Measurements from ENCODE around the gene NOP16.
"Not testable (repeated sequence)": the region's sequence is repeated elsewhere in the genome, so short reads cannot be mapped to it uniquely, and the experiment has no call there.

NOP16 gene

DNA sequence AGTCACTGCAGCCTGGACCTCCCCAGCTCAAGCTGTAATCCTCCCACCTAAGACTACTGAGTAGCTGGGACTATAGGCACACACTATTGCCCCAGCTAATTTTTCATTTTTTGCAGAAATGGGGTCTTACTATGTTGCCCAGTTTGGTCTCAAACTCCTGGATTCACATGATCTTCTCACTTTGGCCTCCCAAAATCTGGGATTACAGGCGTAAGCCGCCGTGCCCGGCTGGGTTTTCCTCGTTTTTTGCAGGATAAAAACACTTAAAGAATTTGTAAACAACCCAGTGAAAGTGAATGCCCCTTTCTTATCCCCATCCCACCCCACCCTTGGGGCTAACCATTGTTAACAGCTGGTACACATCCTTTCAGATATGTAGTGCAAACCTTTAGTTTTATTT, 20.2 kb upstream of the NOP16 start:
- no peak for DNase-seq

DNA sequence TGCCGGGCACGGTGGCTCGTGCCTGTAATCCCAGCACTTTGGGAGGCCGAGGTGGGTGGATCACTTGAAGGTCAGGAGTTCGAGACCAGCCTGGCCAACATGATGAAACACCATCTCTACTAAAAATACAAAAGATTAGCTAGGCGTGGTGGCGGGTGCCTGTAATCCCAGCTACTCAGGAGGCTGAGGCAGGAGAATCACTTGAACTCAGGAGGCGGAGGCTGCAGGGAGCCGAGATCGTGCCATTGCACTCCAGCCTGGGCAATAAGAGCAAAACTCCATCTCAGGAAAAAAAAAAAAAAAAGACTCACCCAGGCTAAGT, 19.8 kb upstream of the NOP16 start:
- DNase-seq: not testable (repeated sequence)

DNA sequence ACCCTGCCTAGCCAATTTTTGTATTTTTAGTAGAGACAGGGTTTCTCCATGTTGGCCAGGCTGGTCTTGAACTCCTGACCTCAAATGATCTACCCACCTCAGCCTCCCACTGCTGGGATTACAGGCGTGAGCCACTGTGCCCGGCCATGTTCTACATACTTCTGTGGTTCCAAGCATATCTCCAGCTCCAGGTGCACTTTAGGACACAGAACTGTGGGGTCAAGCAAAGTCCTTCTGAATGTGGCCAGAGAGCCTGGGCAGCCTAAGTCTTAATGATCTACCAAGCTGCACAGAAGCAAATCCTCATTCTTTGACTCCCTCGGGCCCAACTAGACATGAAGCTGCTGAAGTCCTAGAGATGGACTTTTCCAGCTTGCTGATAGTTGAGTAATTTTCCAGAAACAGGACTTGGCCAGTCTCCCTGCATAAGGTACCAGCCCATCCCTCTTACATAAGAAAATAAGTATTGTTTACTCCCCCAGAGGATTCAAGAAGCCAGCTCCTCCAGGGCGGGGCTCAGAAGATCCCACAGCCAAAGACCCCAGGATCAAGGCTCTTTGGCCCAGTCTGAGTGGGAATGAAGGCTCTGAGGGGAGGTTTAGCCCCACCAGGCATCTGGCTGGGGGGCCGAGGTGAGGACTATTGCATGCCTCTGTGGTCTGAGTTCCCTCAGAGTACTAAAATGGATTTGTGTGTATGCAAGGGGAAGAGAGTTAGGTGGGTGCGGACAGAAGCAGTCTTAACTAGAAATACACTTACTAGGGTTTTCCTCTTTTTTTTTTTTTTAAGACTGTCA, 19.3 kb upstream of the NOP16 start:
- no peak for DNase-seq

DNA sequence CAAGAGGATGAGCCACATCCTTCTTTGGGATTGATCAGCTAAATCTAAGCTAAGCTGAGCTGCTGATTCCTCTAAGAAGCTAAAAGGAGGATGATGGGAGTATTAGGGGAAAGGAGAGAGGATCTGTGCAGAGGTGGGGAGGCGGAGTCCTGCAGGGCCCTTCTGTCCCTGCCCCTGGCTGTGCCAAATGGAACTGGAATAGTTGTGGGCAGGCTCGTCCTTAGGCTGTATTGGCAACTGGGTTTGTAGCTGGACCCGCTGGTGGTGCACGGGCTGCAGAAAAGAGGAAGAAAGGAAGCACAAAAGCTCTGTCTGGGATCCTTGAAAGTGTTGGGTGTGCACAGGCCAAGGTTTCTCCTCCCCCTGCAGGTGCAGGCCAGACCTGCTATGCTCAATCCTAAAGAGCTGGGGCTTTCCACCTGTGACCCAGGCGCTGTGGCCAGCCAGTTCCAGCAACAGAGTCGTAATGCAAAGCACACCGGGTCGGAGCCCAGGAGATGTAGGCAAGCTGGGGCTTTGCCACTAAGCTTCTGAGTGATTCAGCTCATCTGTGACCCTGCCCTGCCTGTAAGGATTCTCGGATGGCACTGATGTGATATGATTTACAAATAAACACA, 18.1 kb upstream of the NOP16 start:
- DNase-seq: no peak

DNA sequence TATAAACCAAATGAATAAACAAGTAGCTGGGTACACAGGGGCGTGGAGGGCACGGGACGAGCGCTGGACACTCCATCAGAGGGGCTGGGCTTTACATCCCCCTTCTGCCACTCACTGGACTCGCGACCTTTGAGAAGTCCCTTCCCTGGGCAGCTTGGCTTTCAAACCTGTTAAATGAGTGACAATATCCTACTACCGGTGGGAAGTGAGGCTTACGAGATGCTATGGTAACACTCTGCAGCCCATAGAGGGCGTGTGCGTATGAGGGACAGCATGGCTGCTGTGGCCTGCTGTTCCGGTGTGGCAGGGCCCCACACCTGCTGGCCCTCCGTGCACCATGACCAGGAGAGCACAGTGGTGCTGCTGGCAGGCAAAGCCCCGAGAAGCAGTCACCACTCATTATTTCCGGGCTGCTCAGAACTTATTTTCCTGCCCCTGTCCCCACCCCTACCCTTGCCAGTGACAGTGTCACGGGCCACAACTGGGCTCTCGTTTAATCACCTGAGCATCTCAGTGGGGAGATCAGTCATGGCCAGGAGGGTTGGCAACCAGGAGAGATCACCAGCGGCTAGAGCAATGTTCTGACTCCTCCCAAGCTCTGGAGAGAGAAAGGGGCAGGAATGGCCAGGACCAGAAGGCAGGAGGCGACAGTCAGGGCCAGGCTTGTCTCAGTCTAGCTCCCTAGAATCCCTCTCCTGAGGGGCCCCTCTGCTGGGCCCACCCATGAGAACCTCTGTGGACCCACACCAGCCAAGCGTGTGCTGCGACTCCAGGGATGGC, 17.4 kb upstream of the NOP16 start:
- DNase-seq: no peak

DNA sequence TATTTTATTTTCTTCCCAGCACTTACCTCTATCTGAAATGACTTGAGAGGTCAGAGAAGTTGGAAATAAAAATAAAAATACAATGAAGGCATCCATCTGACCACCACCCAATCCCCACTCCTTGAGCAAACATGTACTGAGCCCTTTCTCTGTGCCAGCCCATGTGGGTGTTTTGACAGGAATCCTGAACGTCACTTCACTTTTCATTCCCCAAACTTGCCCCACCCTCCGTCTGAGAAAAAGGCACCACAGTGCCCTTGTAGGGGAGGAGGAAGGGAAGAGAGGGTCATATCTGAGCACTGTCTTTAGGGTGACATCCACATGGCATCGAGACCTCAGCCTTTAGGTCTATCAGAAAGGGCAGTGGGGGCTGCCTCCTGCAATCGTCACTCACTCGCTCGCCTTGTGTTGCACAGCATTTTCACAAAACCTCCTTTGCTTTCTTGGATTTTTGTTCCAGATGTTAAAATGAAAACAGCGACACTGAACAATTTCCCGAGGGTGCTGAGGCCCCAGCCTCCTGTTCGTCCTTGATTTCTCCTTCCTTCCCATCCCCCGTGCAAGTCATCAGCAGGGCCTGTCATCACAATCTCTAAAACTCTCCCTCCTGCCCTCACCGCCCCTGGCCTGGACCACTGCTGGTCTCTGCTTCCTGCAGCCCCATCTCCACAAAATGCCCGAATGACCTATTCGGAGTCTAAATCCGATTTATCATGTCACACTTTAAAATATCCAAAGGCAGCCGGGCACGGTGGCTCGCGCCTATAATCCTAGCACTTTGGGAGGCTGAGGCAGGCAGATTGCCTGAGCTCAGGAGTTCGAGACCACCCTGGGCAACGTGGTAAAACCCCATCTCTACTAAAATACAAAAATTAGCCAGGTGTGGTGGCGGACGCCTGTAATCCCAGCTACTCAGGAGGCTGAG, 13.1 kb upstream of the NOP16 start:
- no peak for DNase-seq

DNA sequence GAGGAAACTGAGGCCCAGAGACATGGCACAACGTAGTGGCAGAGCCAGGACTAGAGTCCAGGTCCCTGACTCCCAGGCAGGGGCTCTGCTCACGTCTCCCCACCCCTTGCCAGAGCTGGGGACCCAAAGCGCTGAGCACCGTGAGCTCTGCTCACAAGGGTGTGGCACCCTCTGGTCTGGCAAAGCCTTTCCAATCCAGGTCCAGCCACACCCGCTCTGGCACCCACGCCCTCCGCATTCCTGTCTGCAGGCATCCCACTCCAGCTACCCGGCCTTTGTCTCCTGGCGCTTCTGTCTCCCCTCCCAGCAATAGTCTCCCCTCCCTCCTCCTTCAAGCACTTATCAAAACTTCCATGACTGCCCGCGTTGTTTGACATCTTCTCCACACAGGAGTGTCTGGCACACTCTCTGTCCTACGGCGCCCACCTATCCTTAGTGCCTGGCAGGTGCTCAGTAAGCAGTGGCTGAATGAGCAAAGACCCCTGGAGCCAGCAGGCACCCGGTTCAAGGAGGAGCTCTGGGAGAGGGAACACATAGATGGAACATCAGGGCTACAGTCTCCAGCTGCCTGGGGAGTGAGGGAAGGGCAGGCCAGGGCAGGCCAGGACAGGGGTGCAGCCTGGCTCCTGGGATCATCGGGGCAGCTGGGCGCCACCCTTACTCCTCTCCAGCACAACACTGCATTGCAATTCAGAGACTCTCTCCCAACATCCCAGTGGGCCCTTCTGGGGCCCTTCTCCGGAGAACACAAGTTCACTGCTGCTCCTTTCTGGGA, 12.2 kb upstream of the NOP16 start:
- DNase-seq: no peak

DNA sequence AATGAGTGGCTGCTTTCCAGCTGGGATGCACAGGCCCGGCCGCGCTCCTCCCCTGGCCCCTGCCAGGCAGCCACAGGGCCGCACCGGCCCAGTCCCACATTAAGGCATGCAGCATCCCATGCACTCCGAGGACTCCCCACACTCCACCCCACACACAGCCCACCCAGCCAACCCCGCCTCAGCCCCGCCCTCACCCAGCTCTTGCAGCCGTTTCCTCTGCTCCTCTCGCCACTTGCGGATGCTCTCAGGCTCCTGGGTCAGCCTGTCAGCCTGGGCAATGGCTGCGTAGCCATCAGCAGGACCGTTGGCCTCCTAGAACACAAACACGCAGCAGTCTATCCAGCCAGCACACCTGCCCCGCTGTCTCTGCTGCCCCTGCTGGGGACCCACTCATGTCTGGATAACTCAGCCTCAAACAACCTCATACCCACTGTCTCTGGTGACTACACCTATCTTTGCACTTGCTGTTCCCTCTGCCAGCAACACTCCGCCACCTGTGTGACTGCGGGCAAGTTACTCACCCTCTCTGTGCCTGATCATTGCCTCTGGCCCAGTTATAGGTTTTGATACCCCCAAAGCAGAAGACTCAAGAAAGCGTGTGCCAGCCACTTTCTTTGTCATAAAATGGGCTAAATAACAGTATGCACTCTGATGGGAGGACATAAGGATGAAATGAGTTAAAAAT, 9.5 kb upstream of the NOP16 start:
- no peak for DNase-seq

DNA sequence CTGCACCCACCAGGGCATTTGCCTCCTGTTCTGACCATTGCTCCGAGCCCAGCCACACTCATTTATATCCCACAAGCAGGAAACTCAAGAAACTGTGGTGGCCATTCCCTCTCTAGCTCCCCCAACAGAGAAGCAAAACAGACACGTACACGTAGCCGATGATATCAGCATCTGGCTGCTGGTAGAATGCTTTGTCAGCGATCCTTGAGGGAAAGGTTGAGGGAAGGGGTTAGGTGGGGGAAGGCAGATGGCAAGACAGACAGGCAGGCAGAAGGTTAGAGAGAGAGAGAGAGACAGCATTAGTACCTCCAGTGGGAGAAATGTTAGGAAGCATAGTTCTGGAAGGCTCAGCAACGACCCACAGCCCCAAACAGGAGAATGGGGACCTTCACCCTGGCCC, 7.9 kb upstream of the NOP16 start:
- DNase-seq: no peak

DNA sequence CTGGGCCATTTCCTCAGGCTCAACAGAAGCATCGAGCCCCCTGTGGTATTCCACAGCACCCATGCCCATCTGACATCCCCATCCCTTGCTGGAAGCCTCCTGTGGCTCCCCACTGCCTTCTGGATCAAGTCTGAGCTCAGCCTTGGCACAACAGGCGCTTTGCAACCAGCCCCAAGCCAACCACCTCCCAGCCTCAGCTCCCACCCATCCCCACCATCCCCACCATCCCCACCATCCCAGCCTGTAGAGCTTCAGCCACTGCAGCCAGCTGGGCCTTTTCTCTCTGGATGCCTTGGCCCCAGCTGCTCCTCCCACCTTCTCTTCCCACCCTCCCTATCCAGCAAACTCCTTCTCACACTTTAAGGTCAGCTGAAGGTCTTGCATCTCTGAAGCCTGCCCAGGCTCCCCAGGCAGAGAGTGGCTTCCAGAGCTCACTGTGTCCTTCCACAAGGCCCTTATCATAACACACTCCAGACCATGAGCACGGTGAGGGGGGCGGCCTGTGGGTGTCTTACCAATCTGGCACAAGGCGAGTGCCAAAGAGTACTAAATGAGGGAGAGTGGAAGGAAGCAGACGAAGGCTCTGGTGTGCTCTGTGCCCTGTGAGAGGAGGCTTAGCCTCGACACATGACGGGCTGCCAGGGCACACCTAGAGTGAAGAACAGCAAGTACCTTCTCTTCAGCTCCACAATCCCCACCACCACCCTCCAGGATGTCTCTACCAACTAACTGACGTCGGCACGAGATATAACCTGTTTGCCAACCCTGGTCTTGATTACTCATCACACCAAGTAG, 6.7 kb upstream of the NOP16 start:
- no peak for DNase-seq

DNA sequence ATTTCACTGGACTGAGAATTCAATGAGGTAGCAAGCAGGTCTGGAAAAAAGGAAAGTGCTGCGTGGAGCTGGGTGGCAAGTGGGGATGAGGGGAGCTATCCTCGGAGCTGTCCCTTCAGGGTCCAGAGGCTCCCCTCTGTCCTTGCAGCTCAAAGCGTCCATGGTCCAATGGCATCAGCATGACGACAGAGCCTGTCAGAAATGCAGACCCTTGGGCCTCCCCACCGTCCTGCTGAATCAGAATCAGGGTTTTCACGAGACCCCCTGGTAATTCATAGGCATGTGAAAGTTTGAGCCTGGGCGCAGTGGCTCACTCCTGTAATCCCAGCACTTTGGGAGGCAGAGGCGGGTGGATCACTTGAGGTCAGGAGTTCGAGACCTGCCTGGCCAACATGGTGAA, 5.7 kb upstream of the NOP16 start:
- DNase-seq: no peak

DNA sequence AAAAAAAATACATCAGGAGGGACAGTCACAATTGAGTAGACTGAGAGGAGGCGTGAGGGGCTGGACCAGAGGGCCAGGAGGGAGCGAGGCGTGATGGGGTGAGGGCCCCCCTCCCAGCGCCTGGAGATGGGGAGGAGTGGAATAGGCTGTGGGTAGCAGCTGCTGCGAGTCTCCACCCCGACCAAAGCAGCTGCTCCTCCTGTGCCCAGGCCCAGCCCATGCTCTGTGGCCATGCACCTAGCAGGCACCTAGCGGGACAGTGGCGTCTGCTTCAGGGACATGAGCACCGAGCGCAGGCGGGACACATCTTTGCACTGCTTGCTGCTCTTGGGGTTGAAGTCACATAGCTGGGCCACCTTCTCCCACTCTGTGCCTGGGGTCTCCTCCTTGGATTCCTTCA, 4.1 kb upstream of the NOP16 start:
- DNase-seq: no peak

DNA sequence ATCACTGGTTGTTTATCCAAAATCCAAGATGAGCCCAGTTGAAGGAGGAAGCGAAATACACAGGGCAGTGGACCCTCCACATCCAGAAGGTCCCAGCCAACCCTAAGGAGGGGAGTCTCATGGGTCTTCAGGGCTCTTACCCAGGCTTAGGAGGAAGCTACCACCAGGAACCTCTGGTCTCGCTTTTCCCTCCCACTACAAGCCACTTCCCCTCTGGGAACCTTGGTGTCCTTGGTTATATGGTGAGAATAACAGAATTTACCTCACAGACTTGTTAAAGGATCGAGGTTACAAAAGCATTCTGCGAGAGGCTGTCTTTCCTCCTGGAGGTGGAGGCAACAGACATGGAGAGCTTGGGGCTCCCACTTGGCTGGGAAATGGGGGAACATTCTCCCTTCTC, 3.6 kb upstream of the NOP16 start:
- no peak for DNase-seq

DNA sequence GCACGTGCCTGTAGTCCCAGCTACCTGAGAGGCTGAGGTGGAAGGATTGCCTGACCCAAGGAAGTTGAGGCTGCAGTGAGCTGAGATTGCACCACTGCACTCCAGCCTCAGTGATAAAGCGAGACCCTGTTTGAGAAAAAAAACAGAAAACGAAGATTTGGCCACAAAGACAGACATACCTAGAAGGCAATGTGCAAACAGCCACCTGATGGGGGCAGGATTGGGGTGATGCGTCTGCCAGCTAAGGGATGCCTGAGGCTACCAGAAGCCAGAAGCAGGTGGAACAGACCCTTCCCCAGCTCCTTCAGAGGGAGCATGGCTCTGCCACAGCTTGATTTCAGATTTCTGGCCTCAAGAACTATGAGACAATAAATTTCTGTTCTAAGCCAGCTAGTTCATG, 3.1 kb upstream of the NOP16 start:
- DNase-seq: no peak

DNA sequence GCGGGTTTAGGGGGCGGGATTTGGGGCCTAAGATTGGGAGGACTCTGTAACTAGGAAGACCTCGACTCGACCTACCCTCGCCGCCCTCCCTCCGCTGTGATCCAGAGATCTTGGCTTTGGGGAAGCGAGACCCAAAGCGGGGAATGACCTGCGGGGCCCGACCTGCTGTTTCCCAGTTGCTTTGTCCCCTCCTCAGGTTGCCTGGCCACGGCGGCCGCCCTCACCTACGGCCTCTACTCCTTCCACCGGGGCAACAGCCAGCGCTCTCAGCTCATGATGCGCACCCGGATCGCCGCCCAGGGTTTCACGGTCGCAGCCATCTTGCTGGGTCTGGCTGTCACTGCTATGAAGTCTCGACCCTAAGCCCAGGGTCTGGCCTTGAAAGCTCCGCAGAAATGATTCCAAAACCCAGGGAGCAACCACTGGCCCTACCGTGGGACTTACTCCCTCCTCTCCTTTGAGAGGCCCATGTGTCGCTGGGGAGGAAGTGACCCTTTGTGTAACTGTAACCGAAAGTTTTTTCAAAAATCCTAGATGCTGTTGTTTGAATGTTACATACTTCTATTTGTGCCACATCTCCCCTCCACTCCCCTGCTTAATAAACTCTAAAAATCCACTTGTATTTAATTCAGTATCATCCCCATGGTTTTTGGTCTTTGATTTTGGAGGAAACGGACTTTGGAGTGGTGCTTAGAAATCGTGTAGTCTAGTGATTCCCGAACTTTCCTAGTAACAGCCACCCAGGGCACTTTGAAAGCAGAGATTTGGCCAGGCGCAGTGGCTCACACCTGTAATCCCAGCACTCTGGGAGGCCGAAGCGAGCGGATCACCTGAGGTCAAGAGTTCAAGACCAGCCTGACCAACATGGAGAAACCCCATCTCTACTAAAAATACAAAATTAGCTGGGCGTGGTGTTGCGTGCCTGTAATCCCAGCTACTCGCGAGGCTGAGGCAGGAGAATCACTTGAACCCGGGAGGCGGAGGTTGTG, 1.0 kb upstream of the NOP16 start:
- no peak for DNase-seq

DNA sequence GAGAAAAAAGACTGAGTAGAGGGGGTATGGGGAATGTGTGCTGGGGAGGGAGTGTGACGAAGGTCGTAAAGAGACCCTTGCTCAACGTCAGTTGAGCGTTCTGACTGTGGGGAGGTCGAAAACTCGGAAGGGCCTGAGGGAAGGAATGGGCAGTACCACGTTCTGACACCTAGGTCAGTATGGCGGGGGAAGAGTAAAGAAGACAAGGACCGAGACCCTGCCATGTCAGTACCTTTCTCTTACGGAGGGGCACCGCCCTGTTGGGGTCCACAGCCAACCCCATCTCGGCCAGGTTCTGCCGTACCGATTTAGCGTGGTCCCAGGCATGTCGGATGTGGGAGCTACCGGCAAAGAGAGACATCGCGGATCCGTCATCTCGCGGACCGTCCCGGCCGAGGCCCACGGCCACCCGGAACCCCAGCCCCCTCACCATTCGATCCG, 375 bp downstream of the NOP16 start:
- DNase-seq: no peak

DNA sequence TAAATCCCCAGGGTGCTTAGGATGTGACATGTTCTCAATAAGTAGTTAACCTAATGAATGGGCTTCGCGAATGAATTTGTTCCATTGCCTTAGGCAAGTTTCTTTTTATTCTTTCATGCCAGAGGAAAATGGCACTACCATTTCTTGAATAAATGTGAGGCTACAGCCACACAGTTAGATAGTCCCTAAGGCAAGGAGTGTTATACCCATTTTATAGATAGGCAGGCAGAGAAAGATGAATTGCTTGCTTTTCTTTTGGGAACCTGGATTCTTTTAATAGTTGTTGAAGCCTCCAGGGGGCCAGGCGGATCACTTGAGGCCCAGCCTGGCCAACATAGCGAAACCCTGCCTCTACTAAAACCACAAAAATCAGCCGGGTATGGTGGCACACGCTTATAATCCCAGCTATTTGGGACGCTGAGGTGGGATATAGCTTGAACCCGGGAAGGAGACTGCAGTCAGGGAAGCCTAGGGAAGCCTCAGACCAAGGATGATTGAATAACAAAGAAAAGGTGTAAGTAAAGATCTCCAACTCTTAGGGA, 943 bp downstream of the NOP16 start:
- DNase-seq: no peak

DNA sequence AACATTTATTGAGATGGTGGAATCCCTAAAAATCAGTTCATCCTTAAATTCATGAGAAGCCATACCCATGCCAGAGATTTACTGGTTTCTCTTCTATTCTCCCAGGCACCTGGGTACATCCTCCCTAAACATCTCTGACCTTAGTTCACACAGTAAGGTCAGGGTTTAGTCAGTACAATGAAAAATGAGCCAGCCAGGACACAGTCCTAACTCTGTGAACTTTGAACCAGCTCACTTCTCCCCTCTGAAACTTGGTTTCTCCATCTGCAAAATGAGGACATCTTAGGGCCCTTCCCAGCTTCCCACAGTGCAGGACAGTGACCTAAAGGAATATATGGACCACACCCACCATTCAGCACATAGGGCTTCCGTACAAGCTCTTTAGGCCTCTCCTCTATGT, 1.9 kb downstream of the NOP16 start:
- no peak for DNase-seq

DNA sequence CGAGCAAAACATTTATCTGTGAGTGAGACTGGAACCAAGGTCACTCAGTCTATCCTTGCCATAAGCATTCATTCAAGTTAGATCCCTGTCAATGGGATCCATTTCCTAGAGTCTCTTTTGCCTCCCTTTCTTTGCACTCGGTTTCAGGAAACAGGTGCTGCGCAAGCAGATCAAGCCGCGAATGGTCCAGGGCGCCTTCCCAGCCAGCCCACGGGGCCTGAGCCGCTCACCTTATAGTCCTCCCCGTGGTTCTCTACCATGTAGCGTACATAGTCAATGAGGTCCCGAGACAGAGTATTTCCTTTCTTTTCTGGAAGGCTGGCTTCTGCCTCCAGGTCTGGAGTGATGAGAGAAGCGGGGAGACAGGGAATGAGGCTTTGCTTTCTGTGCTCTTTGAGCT, 3.4 kb downstream of the NOP16 start:
- DNase-seq: no peak

Data from bone marrow (tissue), 2 donors.